Testis (tissue), 3 donors: Measurements from ENCODE around the gene DSTN. TPM values are rescaled to one million over a fixed set of nuclear protein-coding genes. Genes with fewer than 3 reads are reported as not detected.

ENCODE experiments used
- DNase-seq: peaks from one replicate; pipeline ENCODE4 v3.0.0-alpha.2; 2019
- H3K27ac ChIP-seq, 2 donors: fragments of 200-600 bp; sonication (generic); one replicate each; pipeline ENCODE4 v1.5.1; 2019
- H3K27me3 ChIP-seq: fragments of 200-600 bp; sonication (generic); one replicate; pipeline ENCODE4 v1.5.1; 2019
- H3K36me3 ChIP-seq: fragments of 200-600 bp; sonication (generic); one replicate; pipeline ENCODE4 v1.5.1; 2017; ENCODE audit warnings: low read depth; ENCODE audit errors: missing control alignments
- H3K4me1 ChIP-seq: fragments of 200-600 bp; sonication (generic); one replicate; pipeline ENCODE4 v1.5.1; 2019
- H3K4me3 ChIP-seq, 2 donors: fragments of 200-600 bp; sonication (generic); one replicate each; pipeline ENCODE4 v1.5.1; 2017 to 2019
- H3K9me3 ChIP-seq: fragments of 200-600 bp; sonication (generic); one replicate; pipeline ENCODE4 v1.5.1; 2017
- CTCF ChIP-seq, 3 experiments: fragments of 450-650 bp in 2 of 3; fragments of 200-600 bp in 1 of 3; sonication (generic) in 1 of 3; IDR thresholded peaks; one replicate each; pipeline ENCODE4 v1.5.1; 2016 to 2019; ENCODE audit warnings: antibody characterized with exemption in 3 of 3, mild to moderate bottlenecking in 2 of 3, moderate library complexity in 1 of 3
- POLR2A ChIP-seq: fragments of 450-650 bp; IDR thresholded peaks from one replicate; pipeline ENCODE4 v1.6.1; 2017; ENCODE audit warnings: antibody characterized with exemption, mild to moderate bottlenecking, moderate library complexity
- WGBS, 2 donors: methylation state at CpG; one replicate each; pipeline ENCODE4 v1.1.5; 2018; 5-methylcytosine and 5-hydroxymethylcytosine counted together
- intact Hi-C: fragments of 100-400 bp; cut with DNase I; formaldehyde crosslinking; loops from one replicate; pipeline ENCODE4 v1.15.1; 2023; ENCODE audit warnings: low total_unique reads
- polyA plus RNA-seq: library from polyadenylated mRNA; stranded (reverse); fragments of 350-450 nt; fragmentation: Illumina TruSeq; extraction: RNeasy Lipid Tissue Mini Kit (QIAGEN cat#74804); gene quantifications from one replicate; pipeline ENCODE4 v1.2.3, GENCODE V29; 2014; ENCODE audit warnings: low read depth, low replicate concordance; ENCODE audit not compliant: insufficient read depth
- total RNA-seq, 2 donors: library from RNA; depleted of rRNA; stranded (reverse); fragments of >200 nt; gene quantifications; one replicate each; pipeline ENCODE4 v1.2.3, GENCODE V29; 2016

The DSTN gene
- total and polyA plus RNA-seq, 3 donors from 2014 or later: 121 to 301 (median 148) TPM

- H3K27ac ChIP-seq: no peak overlapping the region
- H3K9me3 ChIP-seq: no peaks in the 10 kb centered on the region
- no peaks in the 10 kb centered on the region for H3K4me1 ChIP-seq
- H3K36me3 ChIP-seq: no peaks in the 10 kb centered on the region
- DNase-seq: no peak
- WGBS, 2 donors: 92 to 96% methylated on average over 8 of the region's 8 CpGs
- H3K4me3 ChIP-seq: no peak overlapping the region
- H3K27me3 ChIP-seq: no peaks in the 10 kb centered on the region
- TF ChIP-seq POLR2A (no peak), CTCF (IDR thresholded peaks at IDR 0.05) (no peak)
- intact Hi-C loops: no loop called here
Observed at GRCh38 chr20:17524560-17524959, 45.3 kb upstream of the DSTN start.

- H3K27ac ChIP-seq: no peak overlapping the region
- TF ChIP-seq CTCF (IDR thresholded peaks at IDR 0.05) (no peak), POLR2A (no peak)
- no peaks in the 10 kb centered on the region for H3K9me3 ChIP-seq
- no peak for DNase-seq
- no peaks in the 10 kb centered on the region for H3K36me3 ChIP-seq
- H3K27me3 ChIP-seq: no peaks in the 10 kb centered on the region
- intact Hi-C loops: no loop called here
- 97% methylated on average over 5 of the region's 5 CpGs for WGBS, 2 donors
- no peaks in the 10 kb centered on the region for H3K4me1 ChIP-seq
- H3K4me3 ChIP-seq: no peak overlapping the region
Observed at GRCh38 chr20:17525132-17525531, 44.7 kb upstream of the DSTN start.

- intact Hi-C loops: no loop called here
- H3K36me3 ChIP-seq: no peaks in the 10 kb centered on the region
- H3K4me1 ChIP-seq: no peaks in the 10 kb centered on the region
- TF ChIP-seq POLR2A (no peak), CTCF (IDR thresholded peaks at IDR 0.05) (no peak)
- no peaks in the 10 kb centered on the region for H3K27me3 ChIP-seq
- no peaks in the 10 kb centered on the region for H3K9me3 ChIP-seq
- H3K4me3 ChIP-seq: no peak overlapping the region
- H3K27ac ChIP-seq: no peak overlapping the region
- no peak for DNase-seq
Observed at GRCh38 chr20:17525650-17526049, 44.2 kb upstream of the DSTN start.

GRCh38 chr20:17529586-17529985, 40.3 kb upstream of the DSTN start:
- no peak overlapping the region for H3K27ac ChIP-seq
- no peaks in the 10 kb centered on the region for H3K36me3 ChIP-seq
- H3K4me3 ChIP-seq: no peak overlapping the region
- DNase-seq: no peak
- intact Hi-C loops: no loop called here
- TF ChIP-seq CTCF (IDR thresholded peaks at IDR 0.05) (no peak), POLR2A (no peak)
- H3K9me3 ChIP-seq: no peaks in the 10 kb centered on the region
- H3K4me1 ChIP-seq: no peaks in the 10 kb centered on the region
- no peaks in the 10 kb centered on the region for H3K27me3 ChIP-seq

- intact Hi-C loops: no loop called here
- peak overlapping the region; percentile 61 to 69 for H3K4me3 ChIP-seq
- H3K27me3 ChIP-seq: no peaks in the 10 kb centered on the region
- DNase-seq: no peak
- TF ChIP-seq CTCF (IDR thresholded peaks at IDR 0.05) (no peak), POLR2A (no peak)
- H3K4me1 ChIP-seq: no peaks in the 10 kb centered on the region
- no peaks in the 10 kb centered on the region for H3K9me3 ChIP-seq
- no peaks in the 10 kb centered on the region for H3K36me3 ChIP-seq
- H3K27ac ChIP-seq: no peak overlapping the region
- 56 to 75% methylated on average over 7 of the region's 7 CpGs for WGBS, 2 donors
Observed at GRCh38 chr20:17530153-17530552, 39.7 kb upstream of the DSTN start.
